OCI-LY7 (cell line): ENCODE measurements around the gene SLC26A11. TPM values are rescaled to one million over a fixed set of nuclear protein-coding genes. Genes with fewer than 3 reads are reported as not detected.

Experiments used
- BruUV-seq: library from RNA; stranded (reverse); fragments of 400-500 nt; replicated peaks from 2 replicates; lab custom pipeline; 2021; lab: Mats Ljungman, UMichigan
- CTCF ChIA-PET: fragments of 300-600 bp; sonication (Branson Sonifier 250); formaldehyde crosslinking; loops from one replicate; lab custom pipeline; 2022; ENCODE audit warnings: antibody characterized with exemption; ENCODE audit not compliant: unreplicated experiment; lab: Charles Lee
- POLR2A ChIA-PET: fragments of 300-600 bp; sonication (Branson Sonifier 250); formaldehyde crosslinking; loops from one replicate; lab custom pipeline; 2022; ENCODE audit warnings: antibody characterized with exemption; lab: Charles Lee
- DNase-seq: peaks from one replicate; pipeline ENCODE4 v3.0.0-alpha.2; 2015; ENCODE audit warnings: low spot score
- H2AFZ ChIP-seq: fragments of 200-600 bp; sonication (generic), shearing (Covaris generic); 2 replicates; pipeline ENCODE4 v1.6.1; 2014; ENCODE audit warnings: mild to moderate bottlenecking, antibody characterized with exemption, low read length, moderate library complexity
- H3K27ac ChIP-seq: fragments of 200-600 bp; sonication (generic); 2 replicates; pipeline ENCODE4 v1.5.1; 2014; ENCODE audit warnings: mixed run types, low read depth, mild to moderate bottlenecking, moderate library complexity, low read length, inconsistent platforms; ENCODE audit not compliant: poor library complexity, severe bottlenecking
- H3K36me3 ChIP-seq: fragments of 200-600 bp; sonication (generic); 2 replicates; pipeline ENCODE4 v1.6.1; 2014; ENCODE audit warnings: mild to moderate bottlenecking, antibody characterized with exemption, low read length, moderate library complexity, mixed read lengths; ENCODE audit not compliant: insufficient read depth
- H3K4me1 ChIP-seq: fragments of 200-600 bp; sonication (generic); 2 replicates; pipeline ENCODE4 v1.5.1; 2014; ENCODE audit warnings: mild to moderate bottlenecking, low read length; ENCODE audit not compliant: insufficient read depth, poor library complexity, severe bottlenecking
- H3K4me2 ChIP-seq: fragments of 200-600 bp; sonication (generic); 2 replicates; pipeline ENCODE4 v1.6.1; 2014; ENCODE audit warnings: mild to moderate bottlenecking, low read length
- H3K4me3 ChIP-seq: fragments of 200-600 bp; sonication (generic); 2 replicates; pipeline ENCODE4 v1.5.1; 2014; ENCODE audit warnings: mild to moderate bottlenecking, low read depth, low read length; ENCODE audit not compliant: poor library complexity, severe bottlenecking
- H3K79me2 ChIP-seq: fragments of 200-600 bp; sonication (generic); 2 replicates; pipeline ENCODE4 v1.6.1; 2016; ENCODE audit warnings: low read depth, mild to moderate bottlenecking, low read length, moderate library complexity, mixed read lengths; ENCODE audit not compliant: insufficient read depth
- H3K9me2 ChIP-seq: fragments of 200-600 bp; sonication (generic); 2 replicates; pipeline ENCODE4 v1.6.1; 2016; ENCODE audit warnings: mild to moderate bottlenecking, low read length, mixed read lengths; ENCODE audit not compliant: insufficient read depth
- H3K9me3 ChIP-seq: fragments of 200-600 bp; sonication (generic); 2 replicates; pipeline ENCODE4 v1.6.1; 2014; ENCODE audit warnings: mild to moderate bottlenecking, mixed run types, low read length, mixed read lengths
- H4K20me1 ChIP-seq: fragments of 200-600 bp; sonication (generic); 2 replicates; pipeline ENCODE4 v1.6.1; 2014; ENCODE audit warnings: mild to moderate bottlenecking, antibody characterized with exemption, low read length, moderate library complexity, mixed read lengths; ENCODE audit not compliant: insufficient read depth
- EZH2phosphoT487 ChIP-seq: fragments of 200-600 bp; sonication (generic); IDR thresholded peaks from 2 replicates; pipeline ENCODE4 v1.6.1; 2018; ENCODE audit warnings: low read depth, borderline replicate concordance, mild to moderate bottlenecking, mixed run types, antibody characterized with exemption, low read length, moderate library complexity, mixed read lengths
- intact Hi-C: fragments of 100-400 bp; cut with micrococcal nuclease; formaldehyde crosslinking; loops from one replicate; pipeline ENCODE4 v1.10.0; 2022; ENCODE audit not compliant: unreplicated experiment
- total RNA-seq, 2 experiments: library from RNA; depleted of rRNA in 1 of 2; stranded (reverse); fragments of >200 nt in 1 of 2; shearing (Covaris generic) in 1 of 2; gene quantifications; 2 replicates each; pipeline ENCODE4 v1.2.3, GENCODE V29; 2014 to 2022
- TF ChIP-seq, protein P1 (sequence below): fragments of 200-600 bp; sonication (generic); conservative IDR thresholded peaks from 2 replicates; pipeline ENCODE4 v1.5.1; 2014; ENCODE audit warnings: mild to moderate bottlenecking, antibody characterized with exemption, low read length, moderate library complexity, mixed read lengths

The SLC26A11 gene
- total RNA-seq, 2 experiments from 2014 or later = 3.5 to 4.1 TPM

DNA sequence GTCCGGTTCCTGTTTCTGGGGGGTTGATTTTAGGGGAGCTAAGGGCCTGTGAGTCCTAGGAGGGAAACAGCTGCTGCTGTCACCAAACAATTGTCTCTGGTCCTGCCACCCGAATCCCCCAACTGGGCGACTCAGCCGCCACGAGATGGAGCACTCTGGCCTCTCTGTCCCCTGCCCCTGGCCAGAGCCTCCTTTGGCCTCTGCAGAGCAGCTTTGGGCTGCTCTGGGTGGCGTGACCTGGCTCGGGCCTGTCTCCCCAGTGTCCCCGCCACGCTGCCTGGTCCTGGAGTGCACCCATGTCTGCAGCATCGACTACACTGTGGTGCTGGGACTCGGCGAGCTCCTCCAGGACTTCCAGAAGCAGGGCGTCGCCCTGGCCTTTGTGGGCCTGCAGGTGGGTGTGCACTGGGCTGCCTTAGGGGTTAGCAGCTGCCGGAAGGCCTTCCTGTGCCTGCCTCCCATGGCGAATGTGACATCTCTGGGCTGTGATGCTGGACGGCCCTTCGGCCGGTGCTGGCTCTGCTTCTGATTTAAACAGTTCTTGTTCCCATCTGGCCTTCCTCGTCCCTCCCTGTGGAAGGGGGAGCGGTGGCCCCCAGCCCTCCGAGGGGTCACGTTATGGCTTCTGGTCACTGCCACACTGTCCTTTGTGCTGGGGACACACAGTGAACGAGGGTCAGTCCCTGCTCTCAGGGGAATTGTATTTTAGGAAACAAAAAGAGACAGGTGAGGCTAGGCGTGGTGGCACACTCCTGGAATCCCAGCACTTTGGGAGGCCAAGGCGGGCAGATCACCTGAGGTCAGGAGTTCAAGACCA is 28.9 kb downstream of the SLC26A11 start:
- Histone ChIP-seq H3K27ac (no peak overlapping the region), H3K36me3 (no peaks in the 10 kb centered on the region), H3K4me2 (no peak overlapping the region), H3K9me3 (no peaks in the 10 kb centered on the region), H4K20me1 (no peaks in the 10 kb centered on the region), H3K4me3 (no peak overlapping the region), H3K9me2 (no peaks in the 10 kb centered on the region), H3K79me2 (no peaks in the 10 kb centered on the region), H2AFZ (no peak overlapping the region), H3K4me1 (no peaks in the 10 kb centered on the region)
- intact Hi-C loops = no loop called here
- ChIA-PET POLR2A (no interaction called here), CTCF (no interaction called here)
- TF ChIP-seq, protein P1, sequence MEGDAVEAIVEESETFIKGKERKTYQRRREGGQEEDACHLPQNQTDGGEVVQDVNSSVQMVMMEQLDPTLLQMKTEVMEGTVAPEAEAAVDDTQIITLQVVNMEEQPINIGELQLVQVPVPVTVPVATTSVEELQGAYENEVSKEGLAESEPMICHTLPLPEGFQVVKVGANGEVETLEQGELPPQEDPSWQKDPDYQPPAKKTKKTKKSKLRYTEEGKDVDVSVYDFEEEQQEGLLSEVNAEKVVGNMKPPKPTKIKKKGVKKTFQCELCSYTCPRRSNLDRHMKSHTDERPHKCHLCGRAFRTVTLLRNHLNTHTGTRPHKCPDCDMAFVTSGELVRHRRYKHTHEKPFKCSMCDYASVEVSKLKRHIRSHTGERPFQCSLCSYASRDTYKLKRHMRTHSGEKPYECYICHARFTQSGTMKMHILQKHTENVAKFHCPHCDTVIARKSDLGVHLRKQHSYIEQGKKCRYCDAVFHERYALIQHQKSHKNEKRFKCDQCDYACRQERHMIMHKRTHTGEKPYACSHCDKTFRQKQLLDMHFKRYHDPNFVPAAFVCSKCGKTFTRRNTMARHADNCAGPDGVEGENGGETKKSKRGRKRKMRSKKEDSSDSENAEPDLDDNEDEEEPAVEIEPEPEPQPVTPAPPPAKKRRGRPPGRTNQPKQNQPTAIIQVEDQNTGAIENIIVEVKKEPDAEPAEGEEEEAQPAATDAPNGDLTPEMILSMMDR = no peak
- TF ChIP-seq EZH2phosphoT487 = no peak
- no peak for DNase-seq
- no TSS peak for BruUV-seq

DNA sequence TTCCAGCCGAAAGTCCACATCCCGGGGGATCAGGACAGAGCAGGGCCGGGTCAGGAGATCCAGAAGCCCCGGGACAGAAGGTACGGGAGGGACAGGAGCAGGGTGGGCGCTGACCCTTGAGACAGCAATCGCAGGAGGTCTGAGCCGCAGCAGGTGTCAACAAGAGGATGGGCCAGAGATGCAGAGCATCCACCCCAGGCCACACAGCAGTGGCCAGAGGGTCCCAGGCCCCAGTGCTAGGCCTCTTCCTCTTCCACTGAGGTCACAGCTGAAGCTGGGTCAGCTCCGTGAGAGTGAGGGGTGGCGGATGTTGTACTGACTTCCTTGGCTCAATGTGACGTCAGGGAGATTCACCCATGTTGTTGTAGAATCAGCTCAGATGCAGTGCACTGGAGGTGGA is 31.7 kb downstream of the SLC26A11 start:
- Histone ChIP-seq H3K36me3 (no peaks in the 10 kb centered on the region), H3K9me2 (no peaks in the 10 kb centered on the region), H3K9me3 (no peaks in the 10 kb centered on the region), H4K20me1 (no peaks in the 10 kb centered on the region), H3K27ac (no peak overlapping the region), H2AFZ (no peak overlapping the region), H3K4me2 (no peak overlapping the region), H3K79me2 (no peaks in the 10 kb centered on the region), H3K4me1 (peaks cover 11% of the 10 kb centered on the region), H3K4me3 (no peak overlapping the region)
- TF ChIP-seq, protein P1 = no peak
- TF ChIP-seq EZH2phosphoT487 = no peak
- CTCF ChIA-PET = no interaction called here
- no TSS peak for BruUV-seq
- POLR2A ChIA-PET = no interaction called here
- intact Hi-C loops = loop anchor here (2.0 kb wide), 1 partner anchor 151 kb away; the partner anchor contains the start of gene GAA
- no peak for DNase-seq

GRCh38 chr17:80252871-80253270 is 32.6 kb downstream of the SLC26A11 start:
- Histone ChIP-seq H3K9me3 (no peaks in the 10 kb centered on the region), H3K4me1 (peaks cover 15% of the 10 kb centered on the region), H3K27ac (no peak overlapping the region), H3K4me3 (no peak overlapping the region), H3K79me2 (no peaks in the 10 kb centered on the region), H4K20me1 (no peaks in the 10 kb centered on the region), H2AFZ (no peak overlapping the region), H3K36me3 (no peaks in the 10 kb centered on the region), H3K4me2 (no peak overlapping the region), H3K9me2 (no peaks in the 10 kb centered on the region)
- no peak for TF ChIP-seq EZH2phosphoT487
- TF ChIP-seq, protein P1 = peak; percentile 96
- DNase-seq = peak; percentile 84
- BruUV-seq = no TSS peak
- ChIA-PET CTCF (no interaction called here), POLR2A (no interaction called here)
- intact Hi-C loops = loop anchor here (1.0 to 2.0 kb wide), 3 partner anchors 57 to 171 kb away; partner anchors contain the start of gene GAA
